Measurements from ENCODE around the gene HERPUD1.
A peak's percentile ranks its signal among the peaks of the same experiment; 100 is the strongest.
"Not testable (repeated sequence)": the region's sequence is repeated elsewhere in the genome, so short reads cannot be mapped to it uniquely, and the experiment has no call there.

Gene HERPUD1

GRCh38 chr16:56953006-56953405 is 21.1 kb downstream of the HERPUD1 start:
- DNase-seq (ENCODE audit: extremely low read depth in 1 of 2, low read depth in 1 of 2), result no peak

DNA sequence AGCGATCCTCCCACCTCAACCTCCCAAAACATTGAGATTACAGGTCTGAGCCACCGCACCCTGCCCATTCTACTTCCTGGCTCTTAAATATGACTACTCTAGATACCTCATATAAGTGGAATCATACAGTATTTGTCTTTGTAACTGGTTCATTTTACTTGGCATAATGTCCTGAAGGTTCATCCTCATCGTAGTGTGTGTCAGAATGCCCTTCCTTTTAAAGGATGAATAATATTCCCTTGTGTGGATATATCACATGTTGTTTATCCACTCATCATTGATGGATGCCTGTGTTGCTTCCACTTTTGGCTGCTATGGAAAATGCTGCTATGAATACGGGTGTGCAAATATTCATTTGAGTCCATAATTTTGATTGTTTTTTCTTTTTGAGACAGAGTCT is 24.1 kb downstream of the HERPUD1 start:
- no peak for DNase-seq (ENCODE audit: extremely low read depth in 1 of 2, low read depth in 1 of 2)

DNA sequence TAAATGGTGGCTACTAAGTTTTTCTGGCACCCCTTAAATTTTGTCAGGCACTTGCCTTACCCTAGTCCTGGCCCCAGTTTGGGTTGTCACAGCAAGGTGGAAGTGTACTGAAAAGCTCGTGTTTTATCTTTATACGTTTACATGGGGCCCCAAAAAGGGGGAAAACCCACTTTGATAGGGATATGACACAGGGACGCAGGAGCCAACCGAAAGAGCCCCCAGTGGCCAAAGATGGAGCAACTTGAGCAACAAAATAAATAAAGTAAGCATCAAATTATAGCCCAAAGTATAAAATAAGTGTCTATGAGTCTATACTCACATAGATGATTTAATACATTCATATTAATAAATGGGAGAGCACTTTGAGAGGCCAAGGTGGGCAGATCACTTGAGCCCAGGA is 24.8 kb downstream of the HERPUD1 start:
- no peak for DNase-seq (ENCODE audit: extremely low read depth in 1 of 2, low read depth in 1 of 2)

GRCh38 chr16:56960681-56961281 is 28.8 kb downstream of the HERPUD1 start:
- no peak for DNase-seq (ENCODE audit: extremely low read depth in 1 of 2, low read depth in 1 of 2)

DNA sequence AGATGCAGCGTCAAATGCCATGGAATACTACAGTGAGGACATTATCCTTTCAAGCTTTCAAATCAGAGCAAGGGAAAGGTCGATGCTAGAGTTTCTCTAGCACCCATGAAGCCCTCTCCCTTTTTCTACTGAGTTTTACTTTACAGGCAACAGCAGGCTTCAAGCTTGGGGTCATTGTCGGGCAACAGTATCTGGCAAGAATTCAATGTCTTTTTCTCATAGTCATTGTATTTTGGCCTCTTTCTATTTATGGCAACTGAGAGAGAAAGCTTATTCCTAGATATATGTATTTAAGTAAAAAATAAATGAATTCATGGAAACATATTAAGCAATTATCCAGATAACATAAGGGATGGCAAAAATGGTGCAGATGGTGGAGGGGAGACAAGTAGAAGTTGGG is 29.4 kb downstream of the HERPUD1 start:
- no peak for DNase-seq (ENCODE audit: extremely low read depth in 1 of 2, low read depth in 1 of 2)

DNA sequence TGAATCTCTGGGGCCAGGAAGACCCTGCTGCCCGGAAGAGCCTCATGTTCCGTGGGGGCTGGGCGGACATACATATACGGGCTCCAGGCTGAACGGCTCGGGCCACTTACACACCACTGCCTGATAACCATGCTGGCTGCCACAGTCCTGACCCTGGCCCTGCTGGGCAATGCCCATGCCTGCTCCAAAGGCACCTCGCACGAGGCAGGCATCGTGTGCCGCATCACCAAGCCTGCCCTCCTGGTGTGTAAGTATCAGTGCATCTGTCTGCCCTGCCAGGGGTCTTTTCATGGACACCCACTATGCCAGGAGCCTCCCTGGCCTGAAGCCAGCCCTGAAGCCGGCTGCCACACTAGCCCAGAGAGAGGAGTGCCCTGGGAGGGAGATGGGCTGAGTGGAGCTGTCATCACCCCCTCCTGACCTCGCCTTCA is 29.9 kb downstream of the HERPUD1 start, which contains the start of gene CETP:
Gene CETP, plus strand, starts transcription at position 100 of the 431 bp plus-strand sequence. Its CDS starts 30 bp downstream, at position 130.
- no peak for DNase-seq (ENCODE audit: extremely low read depth in 1 of 2, low read depth in 1 of 2)

- DNase-seq (ENCODE audit: extremely low read depth in 1 of 2, low read depth in 1 of 2), result peak; percentile 91 to 96
Measured at GRCh38 chr16:56964243-56965148, 32.6 kb downstream of the HERPUD1 start.

- DNase-seq (ENCODE audit: extremely low read depth in 1 of 2, low read depth in 1 of 2), result no peak
Measured at GRCh38 chr16:56965149-56966092, 33.5 kb downstream of the HERPUD1 start.

DNA sequence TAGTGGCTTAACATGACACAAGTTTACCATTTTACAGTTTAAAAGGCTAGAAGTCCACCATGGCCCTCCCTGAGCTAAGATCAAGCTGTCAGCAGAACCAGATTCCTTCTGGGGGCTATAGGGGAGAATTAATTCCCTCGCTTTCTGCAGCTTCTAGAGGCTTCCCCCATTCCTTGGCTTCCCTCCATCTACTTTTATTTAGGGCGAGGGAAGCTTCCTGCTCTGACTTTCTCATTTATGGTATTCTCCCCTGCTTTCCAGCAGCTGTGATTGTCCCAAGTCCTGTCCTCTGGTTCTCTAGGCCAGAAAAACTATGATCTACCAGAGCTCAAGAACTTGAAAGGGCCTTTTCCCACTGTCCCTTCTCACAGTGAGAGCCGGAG is 34.1 kb downstream of the HERPUD1 start:
- no peak for DNase-seq (ENCODE audit: extremely low read depth in 1 of 2, low read depth in 1 of 2)

- no peak for DNase-seq (ENCODE audit: extremely low read depth in 1 of 2, low read depth in 1 of 2)
Measured at GRCh38 chr16:56967733-56968132, 35.8 kb downstream of the HERPUD1 start.

DNA sequence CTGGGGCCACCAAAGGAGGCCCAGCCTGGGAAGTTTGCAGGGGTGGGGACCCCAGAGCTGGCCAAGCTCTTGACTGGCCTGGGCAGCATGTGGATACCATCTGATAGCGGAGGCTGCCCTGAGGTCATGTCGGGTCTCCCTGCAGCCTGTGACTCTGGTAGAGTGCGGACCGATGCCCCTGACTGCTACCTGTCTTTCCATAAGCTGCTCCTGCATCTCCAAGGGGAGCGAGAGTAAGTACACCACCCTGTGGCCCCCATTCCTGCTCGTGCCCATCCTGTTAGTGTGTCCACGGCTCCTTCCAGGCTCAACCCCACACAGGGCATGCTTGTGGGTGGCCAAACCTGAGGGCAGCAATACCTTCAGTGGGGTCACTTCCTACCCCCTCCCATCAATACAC is 37.8 kb downstream of the HERPUD1 start:
- no peak for DNase-seq (ENCODE audit: extremely low read depth in 1 of 2, low read depth in 1 of 2)

- no peak for DNase-seq (ENCODE audit: extremely low read depth in 1 of 2, low read depth in 1 of 2)
Measured at GRCh38 chr16:56970934-56971767, 39.2 kb downstream of the HERPUD1 start.

DNA sequence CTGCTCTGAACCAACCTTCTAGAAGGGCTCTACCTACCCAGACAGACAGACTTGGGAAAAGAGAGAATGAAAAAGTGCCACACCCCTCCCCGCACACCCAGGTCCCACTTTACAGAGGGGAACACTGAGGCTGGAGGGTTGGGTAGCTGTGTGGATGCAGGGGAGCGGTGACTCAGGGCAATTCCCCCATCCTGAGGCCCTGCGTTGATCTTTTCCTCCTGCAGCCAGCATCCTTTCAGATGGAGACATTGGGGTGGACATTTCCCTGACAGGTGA is 39.8 kb downstream of the HERPUD1 start:
- DNase-seq (ENCODE audit: extremely low read depth in 1 of 2, low read depth in 1 of 2), result no peak

GRCh38 chr16:56972403-56973293 is 40.7 kb downstream of the HERPUD1 start:
- DNase-seq (ENCODE audit: extremely low read depth in 1 of 2, low read depth in 1 of 2), result no peak

DNA sequence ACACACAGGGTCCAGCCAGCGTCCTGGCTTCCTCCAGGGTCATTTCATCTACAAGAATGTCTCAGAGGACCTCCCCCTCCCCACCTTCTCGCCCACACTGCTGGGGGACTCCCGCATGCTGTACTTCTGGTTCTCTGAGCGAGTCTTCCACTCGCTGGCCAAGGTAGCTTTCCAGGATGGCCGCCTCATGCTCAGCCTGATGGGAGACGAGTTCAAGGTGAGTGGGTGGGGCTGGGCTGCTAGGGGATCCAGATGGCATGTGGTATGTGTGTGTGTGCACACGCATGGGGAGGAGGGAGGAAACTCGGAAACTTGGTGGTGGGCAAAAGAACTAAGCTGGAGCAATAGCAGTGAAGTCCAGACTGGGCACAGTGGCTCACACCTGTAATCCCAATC is 41.4 kb downstream of the HERPUD1 start:
- DNase-seq (ENCODE audit: extremely low read depth in 1 of 2, low read depth in 1 of 2), result no peak

DNA sequence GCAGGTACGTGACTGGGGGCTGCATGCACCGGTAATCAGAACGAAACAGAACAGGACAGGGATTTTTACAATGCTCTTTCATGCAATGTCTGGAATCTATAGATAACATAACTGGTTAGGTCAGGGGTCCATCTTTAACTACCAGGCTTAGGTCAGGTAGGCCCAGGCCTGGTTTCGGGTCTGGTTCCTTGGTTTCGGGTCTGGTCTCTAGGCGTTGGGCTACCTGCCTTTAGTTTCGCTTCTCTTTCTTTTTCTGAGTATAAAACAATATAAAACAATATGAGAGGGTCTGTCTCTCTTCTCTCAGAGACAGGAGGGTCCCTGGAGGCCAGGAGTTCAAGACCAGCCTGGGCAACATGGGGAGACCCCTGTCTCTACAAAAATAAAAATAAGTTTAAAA is 42.0 kb downstream of the HERPUD1 start:
- not testable (repeated sequence) for DNase-seq (ENCODE audit: extremely low read depth in 1 of 2, low read depth in 1 of 2)

DNA sequence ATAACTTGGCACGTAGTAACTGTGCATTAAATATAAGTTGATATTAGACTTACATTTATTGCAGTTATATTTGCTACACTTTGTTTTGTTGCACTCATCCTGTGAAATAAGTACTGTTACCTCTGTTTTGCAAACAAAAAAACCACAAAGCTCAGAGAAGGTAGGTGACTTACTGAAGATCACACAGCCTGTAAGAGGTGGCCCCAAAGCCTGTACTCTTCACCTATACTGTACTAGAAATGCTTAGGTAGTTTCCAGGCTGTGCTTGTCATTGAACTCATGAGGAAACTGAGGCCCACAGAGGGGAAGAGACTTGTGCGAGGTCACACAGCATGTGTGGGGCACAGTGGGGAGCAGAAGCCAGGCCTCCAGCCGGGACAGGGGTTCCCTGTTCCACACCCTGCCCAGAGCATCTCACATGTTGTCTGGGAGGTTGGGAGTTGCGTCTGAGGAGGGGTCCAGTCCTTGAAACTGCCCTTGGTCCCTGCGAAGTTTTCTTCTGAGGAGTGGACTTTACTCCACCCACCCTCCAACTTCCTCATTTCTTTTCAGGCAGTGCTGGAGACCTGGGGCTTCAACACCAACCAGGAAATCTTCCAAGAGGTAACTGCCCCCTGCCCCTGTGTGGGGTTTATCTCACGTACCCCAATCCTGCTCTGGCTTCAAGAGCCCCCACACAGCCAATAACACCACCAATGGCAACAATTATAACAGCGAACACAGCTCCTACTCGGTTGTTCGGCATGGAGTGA is 42.8 kb downstream of the HERPUD1 start:
- no peak for DNase-seq (ENCODE audit: extremely low read depth in 1 of 2, low read depth in 1 of 2)

- DNase-seq (ENCODE audit: extremely low read depth in 1 of 2, low read depth in 1 of 2), result no peak
Measured at GRCh38 chr16:56975714-56976113, 43.8 kb downstream of the HERPUD1 start.

GRCh38 chr16:56977216-56977615 is 45.3 kb downstream of the HERPUD1 start:
- no peak for DNase-seq (ENCODE audit: extremely low read depth in 1 of 2, low read depth in 1 of 2)

Data from activated CD8-positive, alpha-beta memory T cell treated with anti-CD3 and anti-CD28 coated beads for 1 hour (primary cell).